Breast epithelium (tissue), 3 donors: ENCODE results near the gene GMDS.

Source experiments
- POLR2A ChIP-seq: fragments of 450-650 bp; IDR thresholded peaks from one replicate; pipeline ENCODE4 v1.6.1; 2016; ENCODE audit warnings: antibody characterized with exemption, mild to moderate bottlenecking, moderate library complexity
- POLR2AphosphoS5 ChIP-seq, 3 donors: sonication (generic); formaldehyde crosslinking; IDR thresholded peaks; one replicate each; pipeline ENCODE4 v1.6.1; 2017; ENCODE audit warnings: antibody characterized with exemption in 3 of 3
- TF ChIP-seq, protein P1 (sequence below), 3 donors: fragments of 450-650 bp; IDR thresholded peaks; one replicate each; pipeline ENCODE4 v1.5.1; 2016 to 2017; ENCODE audit warnings: antibody characterized with exemption in 3 of 3, mild to moderate bottlenecking in 3 of 3, moderate library complexity in 3 of 3

DNA sequence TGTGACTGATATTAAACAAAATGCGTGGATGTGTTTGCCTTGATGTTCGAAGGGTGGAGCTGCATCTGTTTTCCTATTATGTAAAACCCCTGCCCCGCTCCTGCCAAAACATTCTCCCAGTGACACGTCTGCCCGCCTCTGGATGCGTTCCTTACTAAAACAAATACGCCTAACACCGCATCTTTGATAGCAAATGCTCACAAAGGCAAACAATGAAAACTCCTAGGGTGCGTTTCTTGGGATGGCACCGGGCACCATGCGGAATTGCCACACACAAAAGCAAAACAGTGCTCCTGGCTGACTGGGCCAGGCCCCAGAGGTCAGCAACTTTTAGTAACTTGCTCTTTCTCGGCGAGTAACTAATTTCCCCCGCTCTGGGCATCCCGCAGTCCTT lies 644.6 kb downstream of the GMDS start:
- TF ChIP-seq, protein P1, sequence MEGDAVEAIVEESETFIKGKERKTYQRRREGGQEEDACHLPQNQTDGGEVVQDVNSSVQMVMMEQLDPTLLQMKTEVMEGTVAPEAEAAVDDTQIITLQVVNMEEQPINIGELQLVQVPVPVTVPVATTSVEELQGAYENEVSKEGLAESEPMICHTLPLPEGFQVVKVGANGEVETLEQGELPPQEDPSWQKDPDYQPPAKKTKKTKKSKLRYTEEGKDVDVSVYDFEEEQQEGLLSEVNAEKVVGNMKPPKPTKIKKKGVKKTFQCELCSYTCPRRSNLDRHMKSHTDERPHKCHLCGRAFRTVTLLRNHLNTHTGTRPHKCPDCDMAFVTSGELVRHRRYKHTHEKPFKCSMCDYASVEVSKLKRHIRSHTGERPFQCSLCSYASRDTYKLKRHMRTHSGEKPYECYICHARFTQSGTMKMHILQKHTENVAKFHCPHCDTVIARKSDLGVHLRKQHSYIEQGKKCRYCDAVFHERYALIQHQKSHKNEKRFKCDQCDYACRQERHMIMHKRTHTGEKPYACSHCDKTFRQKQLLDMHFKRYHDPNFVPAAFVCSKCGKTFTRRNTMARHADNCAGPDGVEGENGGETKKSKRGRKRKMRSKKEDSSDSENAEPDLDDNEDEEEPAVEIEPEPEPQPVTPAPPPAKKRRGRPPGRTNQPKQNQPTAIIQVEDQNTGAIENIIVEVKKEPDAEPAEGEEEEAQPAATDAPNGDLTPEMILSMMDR (IDR thresholded peaks at IDR 0.05): no peak
- TF ChIP-seq POLR2AphosphoS5 (IDR thresholded peaks at IDR 0.05): no peak
- no peak for TF ChIP-seq POLR2A
